NCI-H2107 (cell line): ENCODE results near the gene SLC39A2.
"Not testable (repeated sequence)": the region's sequence is repeated elsewhere in the genome, so short reads cannot be mapped to it uniquely, and the experiment has no call there.

Experiments
- DNase-seq: peaks from one replicate; lab custom pipeline; 2025; lab: John Stamatoyannopoulos, UW

The SLC39A2 gene

GRCh38 chr14:21025371-21026273 is 26.5 kb downstream of the SLC39A2 start:
- DNase-seq, result no peak

- DNase-seq, result no peak
Measured at GRCh38 chr14:21026274-21026987, 27.3 kb downstream of the SLC39A2 start.

GRCh38 chr14:21026988-21027315 is 27.9 kb downstream of the SLC39A2 start:
- DNase-seq, result no peak

GRCh38 chr14:21029917-21030316 is 30.8 kb downstream of the SLC39A2 start, which contains the start of gene TPPP2:
Gene TPPP2 (plus strand): TSS chr14:21030217. CDS start chr14:21030582, 365 bp downstream.
- DNase-seq, result no peak

GRCh38 chr14:21030531-21030930 is 31.4 kb downstream of the SLC39A2 start:
- no peak for DNase-seq

- no peak for DNase-seq
Measured at GRCh38 chr14:21032326-21033132, 33.4 kb downstream of the SLC39A2 start.

GRCh38 chr14:21033133-21033698 is 34.1 kb downstream of the SLC39A2 start:
- DNase-seq, result no peak

GRCh38 chr14:21034707-21035106 is 35.6 kb downstream of the SLC39A2 start, which contains the start of gene RNASE13:
Gene RNASE13 (minus strand): TSS chr14:21034807. CDS start chr14:21034288, 519 bp downstream.
- no peak for DNase-seq

- DNase-seq, result no peak
Measured at GRCh38 chr14:21036751-21037150, 37.7 kb downstream of the SLC39A2 start.

GRCh38 chr14:21037156-21037555 is 38.1 kb downstream of the SLC39A2 start:
- DNase-seq, result no peak

GRCh38 chr14:21038441-21039422 is 39.6 kb downstream of the SLC39A2 start:
- DNase-seq, result no peak

- DNase-seq, result peak; percentile 44
Measured at GRCh38 chr14:21039585-21040369, 40.7 kb downstream of the SLC39A2 start.

- no peak for DNase-seq
Measured at GRCh38 chr14:21040370-21040925, 41.4 kb downstream of the SLC39A2 start.

GRCh38 chr14:21040941-21041340 is 41.8 kb downstream of the SLC39A2 start:
- not testable (repeated sequence) for DNase-seq

GRCh38 chr14:21041676-21042433 is 42.8 kb downstream of the SLC39A2 start, which contains the start of gene RNASE7:
Gene RNASE7 (plus strand): TSS chr14:21042362. CDS start chr14:21042993, 631 bp downstream.
- no peak for DNase-seq

- no peak for DNase-seq
Measured at GRCh38 chr14:21042918-21043317, 43.8 kb downstream of the SLC39A2 start.

GRCh38 chr14:21043387-21043973 is 44.4 kb downstream of the SLC39A2 start:
- no peak for DNase-seq

- no peak for DNase-seq
Measured at GRCh38 chr14:21043974-21044618, 45.0 kb downstream of the SLC39A2 start.
